Measurements from ENCODE around the gene ALOX5AP.

ALOX5AP gene

GRCh38 chr13:30715372-30715756 lies 20.0 kb upstream of the ALOX5AP start:
- no peak for FAIRE-seq

DNA sequence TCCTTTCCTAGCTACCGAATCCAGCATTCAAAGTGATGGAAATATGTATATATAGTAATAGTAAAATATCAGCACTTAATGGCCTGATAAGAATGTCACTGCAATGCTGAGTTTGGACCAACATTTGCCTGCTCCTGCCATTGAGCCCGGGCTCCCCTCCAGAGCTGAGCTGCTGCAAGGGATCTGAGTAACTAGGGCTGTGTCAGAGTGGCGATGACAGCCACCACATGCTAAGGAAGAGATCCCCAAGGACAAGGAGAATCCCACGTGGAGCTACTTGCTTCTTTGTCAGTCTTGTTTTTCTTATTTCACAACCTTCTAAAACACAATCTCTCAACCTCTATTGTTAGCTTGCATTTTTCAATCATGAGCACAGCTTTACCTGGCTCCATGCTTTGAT lies 19.5 kb upstream of the ALOX5AP start:
- no peak for FAIRE-seq

DNA sequence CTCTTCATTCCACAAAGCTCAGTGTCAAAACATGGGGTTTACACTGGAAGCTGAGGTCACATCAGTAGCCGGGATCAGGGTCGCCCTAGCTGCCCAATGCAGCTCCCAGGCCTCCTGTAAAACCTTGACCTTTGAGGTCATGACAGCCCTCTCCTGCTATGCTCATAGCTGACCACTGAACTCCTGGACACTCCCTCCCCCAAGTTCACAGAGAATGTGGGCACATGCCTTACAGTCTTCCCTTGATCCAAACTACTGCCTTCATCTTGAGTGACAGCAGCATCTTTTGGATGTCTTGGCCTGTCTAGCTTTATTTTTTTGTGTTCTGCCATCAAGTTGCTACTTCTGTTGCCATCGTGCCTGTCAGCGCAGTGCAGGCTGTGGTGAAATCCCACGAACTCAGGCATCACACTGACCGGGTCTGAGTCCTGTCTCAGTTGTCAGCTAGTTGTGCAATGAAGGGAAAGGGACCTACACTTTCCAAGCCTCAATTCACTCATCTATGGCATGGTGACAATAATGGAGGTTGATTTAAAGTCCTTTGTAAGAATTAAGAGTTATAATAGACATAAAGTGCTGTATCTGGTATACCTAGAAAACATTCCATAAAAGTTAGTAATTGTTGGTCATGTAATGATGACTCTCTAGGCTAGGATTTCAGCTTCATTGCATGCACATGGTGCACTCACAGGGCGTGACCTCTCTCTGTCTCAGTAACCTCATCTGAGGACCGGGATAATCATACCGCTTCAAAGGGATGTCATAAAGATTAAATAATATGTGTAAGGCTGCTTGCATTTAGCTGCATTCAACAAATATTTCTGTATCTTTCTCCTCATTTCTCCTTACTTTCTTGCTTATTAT lies 16.4 kb upstream of the ALOX5AP start:
- FAIRE-seq = no peak

- no peak for FAIRE-seq
These were observed 15.8 kb upstream of the ALOX5AP start for GRCh38 chr13:30719525-30719914.

DNA sequence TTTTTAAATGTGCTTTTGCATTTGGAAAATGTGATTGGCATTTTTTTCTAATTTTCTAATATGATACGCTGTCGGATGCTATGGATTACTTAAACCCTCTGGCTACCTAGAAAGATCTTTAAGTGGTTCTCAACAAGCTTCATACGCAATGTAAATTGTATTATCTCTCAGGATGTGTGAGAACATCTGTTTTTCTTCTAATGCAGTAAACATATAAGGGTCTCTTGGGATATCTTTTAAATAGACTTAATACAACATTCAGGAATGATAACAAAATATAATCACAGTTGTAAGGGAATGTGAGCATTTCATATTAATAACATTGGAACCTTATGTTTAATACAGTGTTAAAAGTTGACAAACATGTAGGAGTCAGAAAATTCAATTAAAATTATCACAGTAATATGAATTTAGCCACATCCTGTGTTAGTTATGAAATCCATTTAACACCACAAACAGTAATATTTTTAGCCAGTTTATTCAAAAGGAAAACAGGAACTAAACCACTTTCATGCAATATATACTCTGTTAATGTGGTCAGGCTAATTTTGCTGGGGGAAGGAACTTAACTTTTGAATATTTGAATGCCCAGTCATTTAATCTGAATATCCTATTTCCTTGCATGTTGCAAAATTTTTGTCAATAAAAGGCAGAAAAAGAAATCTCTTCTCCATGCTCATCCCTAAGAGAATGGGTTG lies 15.0 kb upstream of the ALOX5AP start:
- FAIRE-seq = no peak

DNA sequence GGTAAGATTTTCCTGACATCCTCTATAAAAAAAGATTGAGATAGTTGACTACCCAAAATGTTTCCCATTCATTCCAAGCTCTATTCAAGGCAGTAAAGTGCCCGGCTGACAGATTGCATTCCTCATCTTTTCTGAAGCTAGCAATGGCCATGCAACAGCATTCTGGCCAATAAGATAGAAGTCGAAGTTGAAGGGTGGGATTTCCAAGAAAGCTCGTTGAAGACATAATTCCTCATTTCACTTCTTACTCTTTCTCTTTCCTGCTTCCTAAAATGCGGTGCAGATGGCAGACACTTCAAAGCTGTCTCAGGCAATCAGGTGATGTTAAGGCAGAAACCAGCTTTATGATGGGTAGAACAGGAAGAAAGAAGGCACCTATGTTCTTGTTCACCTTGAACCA lies 13.4 kb upstream of the ALOX5AP start:
- no peak for FAIRE-seq

- no peak for FAIRE-seq
These were observed 13.0 kb upstream of the ALOX5AP start for GRCh38 chr13:30722361-30722760.

GRCh38 chr13:30724778-30725177 lies 10.6 kb upstream of the ALOX5AP start:
- FAIRE-seq = no peak

DNA sequence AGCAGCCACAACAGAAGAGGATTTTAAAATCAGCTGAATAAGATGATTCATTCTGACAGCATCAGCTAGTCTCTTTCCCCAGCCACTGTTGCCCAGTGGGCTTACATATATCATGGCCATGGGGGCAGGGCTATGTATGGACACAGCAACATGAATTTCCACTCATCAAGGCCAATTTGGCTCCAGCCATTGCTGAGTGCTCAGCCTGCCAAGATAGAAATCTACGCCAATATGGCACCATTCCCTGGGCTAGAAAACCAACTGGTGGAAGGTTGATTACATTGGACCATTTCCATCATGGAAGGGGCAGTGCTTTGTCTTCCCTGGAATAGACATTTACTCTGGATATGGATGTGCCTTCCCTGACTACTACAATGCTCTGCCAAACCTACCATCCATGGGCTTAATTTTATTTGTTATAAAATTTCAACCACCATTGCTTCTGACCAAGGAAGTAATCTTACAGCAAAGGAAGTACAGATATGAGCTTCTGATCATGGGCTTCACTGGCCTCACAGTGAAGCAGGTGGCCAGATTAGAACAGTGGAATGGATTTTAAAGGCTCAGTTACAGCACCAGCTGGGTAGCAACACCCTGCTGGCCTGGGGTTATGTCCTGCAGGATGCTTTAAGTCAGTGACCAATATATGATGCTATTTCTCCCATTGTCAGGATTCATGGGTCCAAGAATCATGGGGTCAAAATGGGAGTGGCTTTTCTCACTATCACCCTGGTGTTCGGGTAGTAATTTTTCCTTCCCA lies 9.8 kb upstream of the ALOX5AP start:
- FAIRE-seq = no peak

- no peak for FAIRE-seq
These were observed 9.2 kb upstream of the ALOX5AP start for GRCh38 chr13:30726192-30726591.

DNA sequence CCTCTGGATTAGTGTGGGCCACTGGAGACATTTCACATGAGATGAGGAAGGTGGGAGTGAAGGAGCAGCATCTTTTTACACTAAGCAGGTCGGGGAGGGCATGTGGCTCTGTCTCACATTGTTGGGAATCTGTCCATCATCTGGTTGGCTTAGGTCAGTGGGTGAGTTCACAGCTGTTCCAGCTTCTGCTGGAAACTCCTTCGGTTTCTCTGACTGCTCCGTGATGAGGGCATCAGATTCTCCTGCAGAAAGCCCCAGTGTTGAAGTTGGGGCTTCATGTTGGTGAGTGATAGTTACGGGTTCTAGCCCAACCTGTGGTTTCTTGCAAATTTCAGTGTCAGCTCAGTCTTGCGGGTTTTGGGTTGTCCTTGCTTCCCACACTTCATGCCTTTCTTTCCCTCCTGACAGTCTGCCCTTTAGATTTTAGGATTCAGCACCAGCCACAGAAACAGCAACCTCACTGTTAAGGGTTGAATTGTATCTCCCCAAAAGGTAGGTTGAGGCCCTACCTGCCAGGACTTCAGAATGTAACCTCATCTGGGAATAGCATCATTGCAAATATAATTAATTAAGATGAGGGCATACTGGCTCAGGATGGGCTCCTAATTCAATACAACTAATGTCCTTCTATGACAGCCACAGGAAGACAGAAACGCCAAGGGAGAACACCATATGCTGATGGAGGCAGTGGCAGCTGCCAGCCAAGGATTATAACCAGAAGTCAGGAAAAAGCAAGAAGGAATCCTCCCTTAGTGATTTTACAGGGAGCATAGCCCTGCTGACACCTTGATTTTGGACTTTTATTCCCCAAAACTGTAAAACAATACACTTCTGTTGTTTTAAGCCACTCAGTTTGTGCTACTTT lies 7.6 kb upstream of the ALOX5AP start:
- no peak for FAIRE-seq

DNA sequence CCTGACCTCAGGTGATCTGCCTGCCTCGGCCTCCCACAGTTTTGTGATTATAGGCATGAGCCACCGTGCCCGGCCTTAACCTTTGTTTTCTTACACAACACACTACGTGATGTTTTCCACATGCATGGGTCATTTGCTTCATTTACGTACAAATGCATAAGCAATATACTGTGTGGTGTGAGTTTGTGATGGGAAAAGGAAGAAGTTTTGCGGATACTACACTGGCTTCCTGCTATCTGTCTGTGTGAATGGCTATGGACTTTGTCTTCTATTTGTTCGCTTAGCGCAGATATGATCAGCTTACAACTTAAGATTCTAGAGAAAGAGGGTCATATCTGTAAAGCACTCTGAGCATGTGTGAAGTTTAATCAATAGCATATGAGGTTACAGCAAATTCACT lies 5.5 kb upstream of the ALOX5AP start:
- no peak for FAIRE-seq

GRCh38 chr13:30730526-30730925 lies 4.8 kb upstream of the ALOX5AP start:
- no peak for FAIRE-seq

DNA sequence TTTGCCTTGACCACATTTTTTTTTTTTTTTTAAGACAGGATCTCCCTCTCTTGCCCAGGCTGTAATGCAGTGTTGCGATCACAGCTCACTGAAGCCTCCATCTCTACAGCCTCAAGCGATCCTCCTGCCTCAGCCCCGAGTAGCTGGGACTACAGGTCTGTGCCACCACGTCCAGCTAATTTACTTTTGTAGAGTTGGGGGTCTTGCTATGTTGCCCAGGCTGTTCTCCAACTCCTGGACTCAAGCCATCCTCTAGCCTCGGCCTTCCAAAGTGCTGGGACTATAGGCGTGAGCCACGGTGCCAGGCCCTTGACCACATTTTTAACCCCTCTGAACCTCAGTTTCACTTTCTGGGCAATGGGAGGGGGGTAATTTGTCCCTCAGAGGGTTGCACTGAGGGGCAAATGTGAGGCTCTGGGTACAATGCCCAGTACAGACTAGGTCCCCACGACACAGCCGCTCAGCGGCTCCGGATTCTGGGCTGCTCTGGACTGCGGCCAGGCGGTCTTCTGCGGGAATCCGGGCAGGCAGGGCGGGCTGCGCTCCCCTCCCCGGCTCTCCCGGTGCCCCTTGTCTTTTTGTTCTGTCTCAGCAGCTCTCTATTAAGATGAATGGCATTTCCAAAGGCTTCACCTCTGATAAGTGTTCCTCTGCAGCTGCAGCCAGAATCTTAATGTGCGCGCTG lies 3.8 kb upstream of the ALOX5AP start:
- FAIRE-seq = no peak

GRCh38 chr13:30732046-30732390 lies 3.3 kb upstream of the ALOX5AP start:
- FAIRE-seq = no peak

DNA sequence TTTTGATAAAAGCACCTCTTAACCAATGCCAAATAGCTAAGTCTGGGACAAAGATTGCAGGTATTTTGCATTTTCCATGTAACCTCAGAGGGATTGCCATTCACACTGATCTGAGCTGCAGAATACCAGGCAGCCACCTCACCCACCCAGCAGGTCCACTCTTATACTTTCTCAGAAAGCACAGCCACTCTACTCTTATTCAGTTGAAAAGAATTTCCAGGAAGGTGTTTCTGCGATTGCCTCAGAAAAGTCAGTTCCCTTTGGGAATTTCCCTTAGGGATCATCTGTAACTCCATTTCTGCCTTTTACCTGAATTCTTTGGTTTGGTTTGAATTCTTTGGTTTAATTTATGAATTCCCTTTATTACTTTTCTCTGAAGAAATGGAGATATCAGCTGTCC lies 904 bp upstream of the ALOX5AP start:
- FAIRE-seq = no peak

DNA sequence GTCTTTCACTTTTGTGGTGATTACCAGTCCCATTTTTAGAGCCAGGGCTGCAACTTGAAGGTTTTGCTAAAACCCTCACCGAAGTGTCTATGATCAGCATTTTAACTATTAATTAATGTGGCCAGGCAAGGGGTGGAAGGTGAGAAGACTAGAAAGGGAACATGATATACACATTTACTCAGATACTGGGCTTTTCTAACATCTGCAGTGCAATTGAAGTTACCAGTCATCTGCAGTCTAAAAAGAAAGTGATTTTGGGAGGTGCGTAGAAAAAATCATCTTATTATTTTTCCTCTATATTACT lies 481 bp downstream of the ALOX5AP start:
- FAIRE-seq = no peak

DNA sequence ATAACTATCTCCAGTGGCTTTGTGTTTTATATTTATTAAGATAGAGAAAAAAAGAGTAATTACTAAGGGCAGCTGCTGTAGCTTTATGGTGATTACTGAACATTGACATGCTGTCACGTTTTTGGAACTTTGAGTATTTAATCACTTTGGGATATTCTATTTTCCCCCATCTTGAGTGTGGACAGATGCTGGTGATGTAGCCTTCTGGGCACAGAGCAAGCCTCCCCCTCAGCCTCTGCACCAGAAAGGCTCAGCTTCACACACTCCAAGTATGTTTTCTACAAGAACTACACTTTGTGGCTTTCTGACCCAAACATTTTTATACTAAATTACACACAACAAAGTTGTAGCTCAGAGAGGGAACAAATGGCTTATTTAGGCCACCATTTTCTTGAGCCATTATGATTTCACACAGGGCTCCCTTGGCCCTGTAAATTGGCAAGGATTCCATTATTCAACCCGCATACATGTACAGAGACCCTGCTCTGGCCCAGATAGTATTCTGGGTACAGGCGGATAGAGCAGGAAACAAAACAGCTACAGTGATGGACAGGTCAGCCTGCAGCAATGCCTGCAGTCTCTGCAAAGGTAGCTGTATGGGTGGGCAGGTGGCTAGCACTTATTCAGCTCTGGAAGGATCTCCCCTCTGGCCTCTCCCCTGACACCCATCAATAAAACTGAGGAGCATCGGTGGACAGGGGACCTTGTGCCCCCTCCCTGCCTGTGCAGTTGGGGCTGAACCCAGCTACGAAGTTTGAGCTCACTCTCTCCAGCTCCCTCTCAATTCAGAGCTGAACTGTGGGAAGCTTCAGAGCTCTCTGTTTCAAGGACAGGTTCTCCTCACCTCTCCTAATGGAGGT lies 1.3 kb downstream of the ALOX5AP start:
- FAIRE-seq = no peak

DNA sequence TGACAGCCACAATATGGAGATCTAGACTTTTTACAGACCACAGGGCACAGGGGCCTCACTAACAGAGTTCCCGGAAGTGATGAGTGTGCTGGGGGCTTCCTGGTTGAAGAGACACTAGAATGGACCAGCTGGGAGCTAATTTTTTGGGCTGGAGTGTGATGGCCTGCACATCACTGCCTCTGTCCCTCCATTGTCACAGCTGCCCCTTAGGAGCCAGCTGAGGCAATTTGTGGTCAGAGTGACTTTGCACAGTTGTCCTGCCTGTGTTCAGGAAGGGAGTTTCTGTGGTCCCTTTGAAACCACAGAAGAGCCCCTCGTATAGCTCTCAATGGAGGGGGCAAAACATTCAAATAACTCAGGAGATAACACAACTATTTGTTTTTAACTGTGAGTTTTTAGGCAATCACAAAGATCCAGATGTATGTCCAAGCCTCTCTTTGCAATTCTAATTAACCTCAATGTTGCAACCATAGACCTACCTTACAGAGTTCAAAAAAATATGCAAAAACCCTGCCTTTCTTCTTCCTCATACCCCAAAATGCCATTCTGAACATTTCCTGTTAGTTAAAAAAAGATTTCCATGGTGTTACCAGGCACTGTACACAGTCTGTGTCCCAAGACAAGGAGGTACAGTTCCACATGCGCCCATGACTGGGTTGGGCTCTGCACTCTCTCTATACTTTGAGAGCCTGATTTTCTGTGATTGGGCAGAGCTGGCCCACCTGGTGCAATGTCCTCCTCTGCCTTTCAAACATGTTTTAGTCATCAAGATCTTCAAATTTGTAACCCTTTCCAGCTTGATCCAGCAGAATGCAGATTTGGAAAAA lies 2.4 kb downstream of the ALOX5AP start:
- no peak for FAIRE-seq

- FAIRE-seq = no peak
These were observed 3.3 kb downstream of the ALOX5AP start for GRCh38 chr13:30738526-30739236.

Measured in colon (tissue), 2 donors.